ENCODE data around the gene NCBP2L. TPM values are rescaled to one million over a fixed set of nuclear protein-coding genes. Genes with fewer than 3 reads are reported as not detected.

NCBP2L gene
- total RNA-seq, 4 donors from 2014 or later, result 0.11 TPM; not detected in 3

GRCh38 chrX:107752043-107752442, 25.5 kb upstream of the NCBP2L start:
- no peaks in the 10 kb centered on the region for H3K27me3 ChIP-seq
- H3K9me3 ChIP-seq, result no peaks in the 10 kb centered on the region
- no peak for DNase-seq
- no peak overlapping the region for H3K4me3 ChIP-seq
- TF ChIP-seq POLR2A (IDR thresholded peaks at IDR 0.05), result no peak
- no peak for TF ChIP-seq CTCF (IDR thresholded peaks at IDR 0.05 in 4 of 5, conservative IDR thresholded peaks at IDR 0.05 in 1 of 5)
- intact Hi-C loops (cut with DNase I; ENCODE audit: low total_unique reads), result no loop called here
- peak overlapping the region; percentile 87 to 96 (median 94) for H3K27ac ChIP-seq
- peaks cover 63% of the 10 kb centered on the region in 2 donors for H3K4me1 ChIP-seq
- in situ Hi-C loops (cut with MboI; ENCODE audit: low sequenced_read_pairs in 4 of 4), result no loop called here
- no peak for ATAC-seq
- no peaks in the 10 kb centered on the region for H3K36me3 ChIP-seq

GRCh38 chrX:107752714-107753113, 24.8 kb upstream of the NCBP2L start:
- no peak for DNase-seq
- intact Hi-C loops (cut with DNase I; ENCODE audit: low total_unique reads) (no loop called here), in situ Hi-C loops (cut with MboI; ENCODE audit: low sequenced_read_pairs in 4 of 4) (no loop called here)
- H3K4me1 ChIP-seq, result peaks cover 59 to 65% of the 10 kb centered on the region in 2 donors
- ATAC-seq, result no peak
- no peaks in the 10 kb centered on the region for H3K9me3 ChIP-seq
- no peak overlapping the region for H3K4me3 ChIP-seq
- no peaks in the 10 kb centered on the region for H3K36me3 ChIP-seq
- H3K27me3 ChIP-seq, result no peaks in the 10 kb centered on the region
- peak overlapping the region; percentile 87 to 96 (median 94) for H3K27ac ChIP-seq
- TF ChIP-seq POLR2A (IDR thresholded peaks at IDR 0.05), result no peak
- TF ChIP-seq CTCF (IDR thresholded peaks at IDR 0.05 in 4 of 5, conservative IDR thresholded peaks at IDR 0.05 in 1 of 5), result no peak

GRCh38 chrX:107753187-107753586, 24.3 kb upstream of the NCBP2L start:
- peak overlapping the region; percentile 87 to 96 (median 94) for H3K27ac ChIP-seq
- in situ Hi-C loops (cut with MboI; ENCODE audit: low sequenced_read_pairs in 4 of 4), result no loop called here

GRCh38 chrX:107755721-107756120, 21.8 kb upstream of the NCBP2L start:
- Histone ChIP-seq H3K27me3 (no peaks in the 10 kb centered on the region), H3K9me3 (no peaks in the 10 kb centered on the region), H3K36me3 (no peaks in the 10 kb centered on the region), H3K4me3 (no peak overlapping the region), H3K27ac (peak overlapping the region; percentile 75 to 96 (median 94)), H3K4me1 (peaks cover 42 to 61% of the 10 kb centered on the region in 2 donors)
- no peak for TF ChIP-seq POLR2A (IDR thresholded peaks at IDR 0.05)
- TF ChIP-seq CTCF (IDR thresholded peaks at IDR 0.05 in 4 of 5, conservative IDR thresholded peaks at IDR 0.05 in 1 of 5), result no peak
- intact Hi-C loops (cut with DNase I; ENCODE audit: low total_unique reads) (no loop called here), in situ Hi-C loops (cut with MboI; ENCODE audit: low sequenced_read_pairs in 4 of 4) (no loop called here)
- ATAC-seq (peak; percentile 85 to 89), DNase-seq (peak; percentile 46 to 72)

More at GRCh38 chrX:107753187-107753586, 24.3 kb upstream of the NCBP2L start:
- Histone ChIP-seq H3K27me3 (no peaks in the 10 kb centered on the region), H3K4me1 (peaks cover 54 to 65% of the 10 kb centered on the region in 2 donors), H3K36me3 (no peaks in the 10 kb centered on the region), H3K4me3 (no peak overlapping the region), H3K9me3 (no peaks in the 10 kb centered on the region)
- no peak for TF ChIP-seq POLR2A (IDR thresholded peaks at IDR 0.05)
- no peak for TF ChIP-seq CTCF (IDR thresholded peaks at IDR 0.05 in 4 of 5, conservative IDR thresholded peaks at IDR 0.05 in 1 of 5)
- intact Hi-C loops (cut with DNase I; ENCODE audit: low total_unique reads), result no loop called here
- ATAC-seq, result no peak
- DNase-seq, result no peak

GRCh38 chrX:107758231-107758766, 19.2 kb upstream of the NCBP2L start:
- intact Hi-C loops (cut with DNase I; ENCODE audit: low total_unique reads), result no loop called here
- Histone ChIP-seq H3K27me3 (no peaks in the 10 kb centered on the region), H3K4me3 (no peak overlapping the region), H3K9me3 (no peaks in the 10 kb centered on the region), H3K4me1 (peaks cover 30 to 58% of the 10 kb centered on the region in 2 donors), H3K27ac (peak overlapping the region; percentile 75 to 96 (median 94)), H3K36me3 (no peaks in the 10 kb centered on the region)
- DNase-seq (no peak), ATAC-seq (no peak)
- TF ChIP-seq POLR2A (IDR thresholded peaks at IDR 0.05), result no peak
- TF ChIP-seq CTCF (IDR thresholded peaks at IDR 0.05 in 4 of 5, conservative IDR thresholded peaks at IDR 0.05 in 1 of 5), result no peak
- in situ Hi-C loops (cut with MboI; ENCODE audit: low sequenced_read_pairs in 4 of 4), result no loop called here

All from gastrocnemius medialis (tissue), 4 donors.